ENCODE results near the gene B4GAT1.

DNA sequence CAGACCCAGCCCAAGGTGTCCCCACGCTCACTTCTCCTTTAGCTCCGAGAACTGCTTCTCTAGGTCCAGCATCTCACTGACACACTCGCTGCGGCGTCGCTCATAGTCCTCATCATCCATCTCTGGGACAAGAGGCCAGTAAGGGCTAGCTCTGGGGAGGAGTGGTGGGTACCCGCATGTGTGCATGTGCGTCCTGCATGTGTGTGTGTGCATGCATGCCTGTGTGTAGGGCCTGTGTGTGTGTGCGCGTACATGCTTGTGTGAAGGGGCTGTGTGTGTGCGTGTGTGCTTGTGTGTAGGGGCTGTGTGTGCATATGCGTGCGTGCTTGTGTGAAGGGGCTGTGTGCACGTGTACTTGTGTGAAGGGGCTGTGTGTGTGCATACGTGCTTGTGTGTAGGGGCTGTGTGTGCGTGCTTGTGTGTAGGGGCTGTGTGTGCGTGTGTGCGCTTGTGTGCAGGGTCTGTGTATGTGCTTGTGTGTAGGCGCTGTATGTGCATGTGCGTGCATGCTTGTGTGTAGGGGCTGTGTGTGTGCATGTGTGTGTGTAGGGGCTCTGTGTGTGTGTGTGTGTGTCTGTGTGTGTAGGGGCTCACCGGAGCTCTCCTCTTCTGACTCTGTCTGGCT is 5.8 kb downstream of the B4GAT1 start:
- TF ChIP-seq EGR1 (IDR thresholded peaks at IDR 0.05; ENCODE audit: low read depth) (no peak), CTCF (IDR thresholded peaks at IDR 0.05 in 2 of 3, conservative IDR thresholded peaks at IDR 0.05 in 1 of 3; ENCODE audit: borderline replicate concordance in 1 of 3, insufficient read depth in 1 of 3, low read depth in 2 of 3, low read length in 2 of 3) (no peak), YY1 (IDR thresholded peaks at IDR 0.05; ENCODE audit: extremely low read depth, insufficient replicate concordance, low read depth, low read length) (no peak), EZH2 (IDR thresholded peaks at IDR 0.05) (no peak), POLR2AphosphoS5 (IDR thresholded peaks at IDR 0.05; ENCODE audit: low read depth, low read length) (no peak), SP1 (IDR thresholded peaks at IDR 0.05; ENCODE audit: low read depth) (no peak), POLR2A (IDR thresholded peaks at IDR 0.05; ENCODE audit: borderline replicate concordance, extremely low read depth, insufficient read depth, insufficient read length) (no peak), EZH2phosphoT487 (IDR thresholded peaks at IDR 0.05; ENCODE audit: borderline replicate concordance) (no peak), MAX (IDR thresholded peaks at IDR 0.05) (no peak), ZNF274 (IDR thresholded peaks at IDR 0.05; ENCODE audit: low read depth, low read length) (no peak), ZFX (IDR thresholded peaks at IDR 0.05) (no peak)
- TF ChIP-seq, protein P1, sequence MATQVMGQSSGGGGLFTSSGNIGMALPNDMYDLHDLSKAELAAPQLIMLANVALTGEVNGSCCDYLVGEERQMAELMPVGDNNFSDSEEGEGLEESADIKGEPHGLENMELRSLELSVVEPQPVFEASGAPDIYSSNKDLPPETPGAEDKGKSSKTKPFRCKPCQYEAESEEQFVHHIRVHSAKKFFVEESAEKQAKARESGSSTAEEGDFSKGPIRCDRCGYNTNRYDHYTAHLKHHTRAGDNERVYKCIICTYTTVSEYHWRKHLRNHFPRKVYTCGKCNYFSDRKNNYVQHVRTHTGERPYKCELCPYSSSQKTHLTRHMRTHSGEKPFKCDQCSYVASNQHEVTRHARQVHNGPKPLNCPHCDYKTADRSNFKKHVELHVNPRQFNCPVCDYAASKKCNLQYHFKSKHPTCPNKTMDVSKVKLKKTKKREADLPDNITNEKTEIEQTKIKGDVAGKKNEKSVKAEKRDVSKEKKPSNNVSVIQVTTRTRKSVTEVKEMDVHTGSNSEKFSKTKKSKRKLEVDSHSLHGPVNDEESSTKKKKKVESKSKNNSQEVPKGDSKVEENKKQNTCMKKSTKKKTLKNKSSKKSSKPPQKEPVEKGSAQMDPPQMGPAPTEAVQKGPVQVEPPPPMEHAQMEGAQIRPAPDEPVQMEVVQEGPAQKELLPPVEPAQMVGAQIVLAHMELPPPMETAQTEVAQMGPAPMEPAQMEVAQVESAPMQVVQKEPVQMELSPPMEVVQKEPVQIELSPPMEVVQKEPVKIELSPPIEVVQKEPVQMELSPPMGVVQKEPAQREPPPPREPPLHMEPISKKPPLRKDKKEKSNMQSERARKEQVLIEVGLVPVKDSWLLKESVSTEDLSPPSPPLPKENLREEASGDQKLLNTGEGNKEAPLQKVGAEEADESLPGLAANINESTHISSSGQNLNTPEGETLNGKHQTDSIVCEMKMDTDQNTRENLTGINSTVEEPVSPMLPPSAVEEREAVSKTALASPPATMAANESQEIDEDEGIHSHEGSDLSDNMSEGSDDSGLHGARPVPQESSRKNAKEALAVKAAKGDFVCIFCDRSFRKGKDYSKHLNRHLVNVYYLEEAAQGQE (IDR thresholded peaks at IDR 0.05; ENCODE audit: low read depth), result no peak
